Astrocyte of the cerebellum (primary cell): ENCODE results near the gene DIS3L2.

Experiments
- DNase-seq: peaks from one replicate; pipeline ENCODE4 v3.0.0-alpha.2; 2011; ENCODE audit warnings: low read depth
- H3K4me3 ChIP-seq: 2 replicates; pipeline ENCODE4 v1.5.1; 2011; ENCODE audit warnings: mild to moderate bottlenecking, low read depth, low read length, moderate library complexity
- CTCF ChIP-seq: IDR thresholded peaks from 2 replicates; pipeline ENCODE4 v1.5.1; 2012; ENCODE audit warnings: low read length, low read depth, moderate library complexity, mild to moderate bottlenecking; ENCODE audit errors: missing control alignments
- in situ Hi-C: cut with HindIII; loops from 2 replicates; pipeline ENCODE4 v1.10.0; 2017; ENCODE audit warnings: low sequenced_read_pairs

DIS3L2 gene

GRCh38 chr2:232018181-232018580 is 56.7 kb downstream of the DIS3L2 start:
- H3K4me3 ChIP-seq = no peak overlapping the region
- in situ Hi-C loops = no loop called here
- no peak for DNase-seq
- TF ChIP-seq CTCF = no peak

- TF ChIP-seq CTCF = no peak
- DNase-seq = no peak
- H3K4me3 ChIP-seq = no peak overlapping the region
- in situ Hi-C loops = no loop called here
These were observed 61.2 kb downstream of the DIS3L2 start for GRCh38 chr2:232022718-232023117.

DNA sequence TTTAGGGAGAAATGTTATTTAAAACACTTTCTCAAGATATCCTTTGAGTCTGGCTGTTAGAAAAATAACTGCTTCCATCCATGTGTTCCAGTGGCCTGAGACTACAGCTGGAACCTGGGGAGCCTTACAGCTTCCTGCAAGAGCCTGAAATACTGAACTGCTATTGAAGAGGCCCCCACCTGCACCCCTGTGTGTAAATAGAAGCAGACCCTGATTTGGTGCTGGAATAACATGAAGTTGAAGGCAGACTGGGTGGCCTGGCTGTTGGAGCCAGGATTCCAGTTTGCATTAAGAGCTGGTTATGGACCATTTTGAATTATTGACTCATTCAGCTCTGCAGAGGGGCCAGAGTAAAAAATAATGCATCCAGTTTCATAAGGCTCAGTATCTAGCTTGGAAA is 61.9 kb downstream of the DIS3L2 start:
- no peak for TF ChIP-seq CTCF
- DNase-seq = no peak
- in situ Hi-C loops = no loop called here
- no peak overlapping the region for H3K4me3 ChIP-seq

- no peak overlapping the region for H3K4me3 ChIP-seq
- in situ Hi-C loops = no loop called here
- TF ChIP-seq CTCF = no peak
- no peak for DNase-seq
These were observed 62.9 kb downstream of the DIS3L2 start for GRCh38 chr2:232024457-232024856.

GRCh38 chr2:232026910-232027309 is 65.4 kb downstream of the DIS3L2 start:
- no peak overlapping the region for H3K4me3 ChIP-seq
- in situ Hi-C loops = no loop called here
- no peak for TF ChIP-seq CTCF
- no peak for DNase-seq

GRCh38 chr2:232027530-232027929 is 66.0 kb downstream of the DIS3L2 start:
- no peak for TF ChIP-seq CTCF
- no peak overlapping the region for H3K4me3 ChIP-seq
- DNase-seq = no peak
- in situ Hi-C loops = no loop called here

- H3K4me3 ChIP-seq = no peak overlapping the region
- no peak for TF ChIP-seq CTCF
- no peak for DNase-seq
- in situ Hi-C loops = no loop called here
These were observed 66.6 kb downstream of the DIS3L2 start for GRCh38 chr2:232028071-232028470.
